Suppressor macrophage treated with lipopolysaccharide for 1 hour (primary cell): ENCODE results near the gene SAT1.
A peak's percentile ranks its signal among the peaks of the same experiment; 100 is the strongest.

Experiments
- DNase-seq, 3 donors: peaks; one replicate each; pipeline ENCODE4 v3.0.0-alpha.2; 2020 to 2022

The SAT1 gene

DNA sequence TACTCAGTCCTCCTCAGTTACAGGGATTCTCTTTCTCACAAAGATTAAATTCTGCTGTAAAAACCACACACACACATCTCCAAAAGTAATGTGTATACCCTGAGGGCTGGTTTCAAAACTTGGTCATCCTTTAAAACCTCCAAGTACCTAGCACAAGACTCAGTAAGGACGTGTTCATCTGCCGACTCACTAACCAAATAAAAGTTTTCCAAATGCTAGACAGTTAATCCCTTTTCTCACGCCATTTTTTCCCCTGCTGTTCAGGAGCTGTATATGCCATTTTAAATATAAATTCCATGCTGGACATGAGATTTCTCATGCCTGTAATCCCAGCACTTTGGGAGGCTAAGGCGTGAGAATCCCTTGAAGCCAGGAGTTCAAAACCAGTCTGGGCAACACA lies 3.9 kb upstream of the SAT1 start:
- DNase-seq: no peak

DNA sequence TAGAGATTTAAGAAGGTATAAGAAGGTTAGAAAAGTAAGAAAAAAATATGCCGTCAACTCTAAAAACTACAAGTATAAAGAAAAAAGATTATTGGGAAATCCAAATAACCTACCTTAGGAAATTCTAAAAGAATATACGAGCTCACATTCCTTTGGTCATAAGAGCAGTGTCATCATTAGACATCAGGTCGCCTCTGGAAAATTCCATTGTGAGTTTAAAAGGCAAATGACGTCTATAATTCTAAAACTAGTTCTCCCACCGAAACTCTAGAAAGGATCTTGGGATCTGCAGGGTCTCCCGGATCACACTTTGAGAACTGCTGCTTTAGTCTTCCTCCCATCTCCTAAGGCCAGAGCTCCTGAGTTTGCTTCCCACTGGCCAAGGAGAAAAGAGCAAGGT lies 518 bp upstream of the SAT1 start:
- peak in 2 of 3 donors; percentile 47 to 61 for DNase-seq

DNA sequence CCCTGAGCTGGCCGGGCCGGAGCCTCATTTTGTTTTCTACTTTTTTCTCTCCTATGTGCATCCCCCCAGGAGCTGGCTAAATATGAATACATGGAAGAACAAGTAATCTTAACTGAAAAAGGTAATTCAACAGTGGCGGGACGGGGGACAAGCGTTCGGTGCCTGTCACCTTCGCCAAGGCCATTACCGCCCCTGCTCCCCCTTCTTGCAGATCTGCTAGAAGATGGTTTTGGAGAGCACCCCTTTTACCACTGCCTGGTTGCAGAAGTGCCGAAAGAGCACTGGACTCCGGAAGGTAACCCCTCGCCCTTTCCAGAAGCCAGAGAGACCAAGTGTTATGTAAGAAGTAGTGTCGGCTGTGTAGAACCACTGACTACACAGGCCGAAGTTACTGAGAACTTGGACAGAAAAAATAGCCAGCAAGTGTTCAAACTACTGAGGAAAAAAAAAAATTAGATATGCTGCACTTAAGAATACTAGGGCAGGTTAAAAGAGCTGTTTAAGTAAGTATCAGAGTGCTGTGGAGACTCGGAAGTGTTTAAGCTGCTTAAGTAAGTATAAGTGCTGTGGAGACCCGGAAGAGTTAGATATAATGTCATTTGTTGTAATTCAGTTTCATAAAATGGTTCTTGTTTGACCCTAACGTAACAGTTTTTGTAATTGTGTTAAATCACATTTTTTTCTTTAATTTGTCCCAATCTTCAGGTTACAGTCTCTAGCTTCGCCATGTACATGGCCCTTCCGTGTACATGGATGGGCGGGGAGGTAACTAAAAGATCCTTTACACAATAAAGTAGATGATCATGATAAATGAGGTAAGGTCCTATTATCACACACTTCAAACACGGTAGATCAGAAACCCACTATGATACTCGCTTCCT lies 856 bp downstream of the SAT1 start:
- no peak for DNase-seq

DNA sequence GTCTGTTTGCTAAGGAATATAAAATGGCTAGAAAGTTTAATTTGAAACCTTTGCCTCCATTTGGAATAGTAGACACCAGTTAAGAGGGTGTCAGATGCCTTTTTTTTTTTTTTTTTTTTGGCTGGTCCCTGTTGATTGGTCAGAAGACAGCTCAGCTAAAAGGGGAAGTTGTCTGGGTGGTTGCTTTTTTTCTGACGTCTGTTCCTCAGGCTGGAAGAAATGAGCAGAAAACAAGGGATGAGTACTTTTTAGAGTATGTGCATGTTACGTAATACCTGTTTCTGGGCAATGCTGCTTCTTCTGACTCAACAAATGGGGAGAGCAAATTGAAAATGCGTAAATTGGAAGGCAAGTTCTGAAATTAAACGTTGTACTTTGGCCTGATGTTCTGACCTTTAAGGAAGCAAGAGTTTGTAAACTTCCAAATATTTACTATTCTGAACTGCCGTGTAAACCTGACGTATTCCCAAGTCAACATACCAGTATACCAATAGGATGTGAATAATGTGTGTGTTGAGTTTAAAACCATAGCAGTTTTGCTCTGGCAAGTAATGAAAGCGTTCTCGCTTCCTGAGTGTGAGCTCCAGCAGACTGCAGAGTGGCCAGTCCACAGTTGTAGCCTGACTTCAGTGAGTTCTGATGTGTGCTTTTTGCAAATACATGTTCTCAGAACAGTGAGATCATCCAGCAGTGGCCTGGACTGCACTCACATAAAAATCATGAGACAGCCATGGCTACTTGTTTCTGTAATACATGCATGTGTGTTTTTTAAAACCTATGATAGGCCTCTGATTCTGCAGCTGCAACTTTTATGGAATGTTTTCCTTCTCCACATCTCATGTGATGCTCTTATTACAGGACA lies 1.7 kb downstream of the SAT1 start:
- DNase-seq: peak; percentile 53 to 81 (median 68)

DNA sequence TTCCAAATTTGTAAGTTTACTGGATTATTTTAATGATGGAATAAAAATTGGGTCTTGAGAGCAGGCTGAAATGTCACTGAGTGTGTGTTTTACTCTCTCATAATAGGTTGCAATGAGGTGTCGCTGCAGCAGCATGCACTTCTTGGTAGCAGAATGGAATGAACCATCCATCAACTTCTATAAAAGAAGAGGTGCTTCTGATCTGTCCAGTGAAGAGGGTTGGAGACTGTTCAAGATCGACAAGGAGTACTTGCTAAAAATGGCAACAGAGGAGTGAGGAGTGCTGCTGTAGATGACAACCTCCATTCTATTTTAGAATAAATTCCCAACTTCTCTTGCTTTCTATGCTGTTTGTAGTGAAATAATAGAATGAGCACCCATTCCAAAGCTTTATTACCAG lies 2.6 kb downstream of the SAT1 start:
- peak in 1 of 3 donors; percentile 33 for DNase-seq

DNA sequence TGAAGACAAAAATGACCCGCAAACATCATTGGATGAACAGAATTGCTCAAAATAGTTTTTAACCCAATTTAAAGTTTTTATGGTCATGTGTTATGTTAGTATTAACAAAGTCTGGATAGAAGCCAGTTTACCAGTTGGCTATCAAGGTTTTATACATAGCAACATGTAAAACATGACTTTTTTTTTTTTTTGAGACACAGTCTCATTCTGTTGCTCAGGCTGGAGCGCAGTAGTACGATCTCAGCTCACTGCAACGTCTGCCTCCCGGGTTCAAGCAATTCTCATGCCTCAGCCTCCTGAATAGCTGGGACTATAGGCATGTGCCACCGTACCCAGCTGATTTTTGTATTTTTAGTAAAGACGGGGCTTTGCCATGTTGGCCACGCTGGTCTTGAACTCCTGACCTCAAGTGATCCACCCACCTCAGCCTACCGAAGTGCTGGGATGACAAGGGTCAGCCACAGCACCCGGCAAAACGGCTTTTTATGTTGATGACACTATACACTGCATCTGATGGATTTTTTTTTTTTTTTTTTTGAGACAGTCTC lies 3.4 kb downstream of the SAT1 start:
- peak; percentile 59 to 72 (median 70) for DNase-seq

DNA sequence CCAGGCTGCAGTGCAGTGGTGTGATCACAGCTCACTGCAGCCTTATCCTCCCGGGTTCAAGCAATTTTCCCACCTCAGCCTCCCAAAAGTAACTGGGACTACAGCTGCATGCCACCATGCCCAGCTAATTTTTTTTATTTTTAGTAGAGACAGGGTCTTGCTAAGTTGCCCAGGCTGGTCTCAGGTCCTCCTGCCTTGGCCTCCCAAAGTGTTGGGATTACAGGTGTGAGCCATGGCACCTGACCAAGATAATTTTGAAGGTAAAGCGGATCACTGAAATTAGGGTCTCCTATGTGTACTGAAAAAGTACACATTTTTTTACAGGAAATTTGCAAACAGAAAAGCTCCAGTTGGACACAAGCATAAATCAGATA lies 4.8 kb downstream of the SAT1 start:
- no peak for DNase-seq

DNA sequence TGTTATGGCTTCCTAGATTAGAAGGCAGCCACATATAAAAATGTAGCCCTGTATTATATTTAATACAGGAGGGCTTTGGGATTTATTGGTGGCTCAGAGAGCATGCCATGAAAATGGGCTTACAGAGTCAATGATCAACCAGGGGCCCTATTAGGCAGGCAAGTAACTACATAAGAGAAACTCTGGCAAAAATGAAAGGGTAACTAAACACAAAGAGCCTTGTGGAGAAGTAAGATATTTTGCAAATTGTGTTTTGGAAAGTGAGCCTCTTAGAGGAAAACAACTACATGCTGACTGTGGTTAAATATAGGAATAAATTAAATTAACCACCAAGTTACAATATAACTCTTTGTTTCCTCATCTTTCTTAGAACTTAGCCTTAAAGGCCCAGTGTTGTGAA lies 5.5 kb downstream of the SAT1 start:
- DNase-seq: peak in 1 of 3 donors; percentile 38

DNA sequence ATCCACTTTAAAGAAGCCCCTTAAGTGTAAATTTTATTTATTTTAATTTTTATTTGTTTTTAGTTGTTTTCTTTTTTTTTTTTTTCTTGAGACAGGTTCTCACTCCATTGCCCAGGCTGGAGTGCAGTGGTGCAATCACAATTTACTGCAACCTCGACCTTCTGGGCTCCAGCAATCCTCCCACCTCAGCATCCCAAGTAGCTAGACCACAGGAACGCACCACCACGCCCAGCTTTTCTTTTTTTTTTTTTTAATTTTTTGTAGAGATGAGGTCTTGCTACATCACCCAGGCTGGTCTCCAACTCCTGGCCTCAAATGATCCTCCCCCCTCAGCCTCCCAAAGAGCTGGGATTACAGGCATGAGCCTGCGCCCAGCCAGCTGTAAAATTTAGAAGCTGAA lies 6.0 kb downstream of the SAT1 start:
- no peak for DNase-seq

DNA sequence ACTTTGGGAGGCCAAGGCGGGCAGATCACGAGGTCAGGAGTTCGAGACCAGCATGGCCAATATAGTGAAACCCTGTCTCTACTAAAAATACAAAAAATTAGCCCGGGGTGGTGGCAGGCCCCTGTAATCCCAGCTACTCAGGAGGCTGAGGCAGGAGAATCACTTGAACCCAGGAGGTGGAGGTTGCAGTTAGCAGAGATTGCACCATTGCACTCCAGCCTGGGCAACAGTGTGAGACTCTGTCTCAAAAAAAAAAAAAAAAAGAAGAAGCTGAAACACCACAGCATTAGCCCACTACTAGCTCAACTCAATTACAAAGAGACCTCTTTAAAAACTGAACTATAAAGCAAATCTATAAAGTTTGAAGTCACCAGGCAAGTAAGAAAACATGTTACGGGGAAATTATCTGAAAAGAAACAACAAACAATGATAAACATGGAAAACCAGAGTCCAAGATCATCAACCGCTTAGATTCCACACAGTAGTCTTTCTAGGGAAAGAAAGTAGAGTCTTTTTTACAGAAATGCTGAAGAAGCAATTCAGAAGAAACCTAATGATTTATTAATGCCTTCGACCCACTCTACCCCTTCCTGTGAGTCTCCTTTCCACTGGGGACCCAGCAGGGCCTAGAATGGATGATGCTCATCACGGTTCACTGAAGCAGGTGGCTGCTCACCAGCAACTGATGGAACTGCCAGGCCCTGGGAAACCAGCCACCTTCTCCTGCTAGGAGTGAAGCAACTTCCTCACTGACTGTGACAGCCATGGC lies 6.6 kb downstream of the SAT1 start:
- no peak for DNase-seq

DNA sequence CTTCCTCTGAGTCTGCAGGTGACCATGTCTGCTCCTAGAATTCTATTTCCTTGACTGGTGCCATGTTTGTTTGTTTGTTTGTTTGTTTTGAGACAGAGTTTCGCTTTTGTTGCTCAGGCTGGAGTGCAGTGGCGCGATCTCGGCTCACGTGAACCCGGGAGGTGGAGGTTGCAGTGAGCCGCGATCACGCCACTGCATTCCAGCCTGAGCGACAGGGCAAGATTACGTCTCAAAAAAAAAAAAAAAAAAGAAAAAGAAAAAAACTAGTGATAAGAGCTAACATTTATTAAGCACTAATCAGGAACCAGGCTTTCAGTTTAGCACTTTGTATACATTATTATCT lies 7.2 kb downstream of the SAT1 start:
- no peak for DNase-seq

DNA sequence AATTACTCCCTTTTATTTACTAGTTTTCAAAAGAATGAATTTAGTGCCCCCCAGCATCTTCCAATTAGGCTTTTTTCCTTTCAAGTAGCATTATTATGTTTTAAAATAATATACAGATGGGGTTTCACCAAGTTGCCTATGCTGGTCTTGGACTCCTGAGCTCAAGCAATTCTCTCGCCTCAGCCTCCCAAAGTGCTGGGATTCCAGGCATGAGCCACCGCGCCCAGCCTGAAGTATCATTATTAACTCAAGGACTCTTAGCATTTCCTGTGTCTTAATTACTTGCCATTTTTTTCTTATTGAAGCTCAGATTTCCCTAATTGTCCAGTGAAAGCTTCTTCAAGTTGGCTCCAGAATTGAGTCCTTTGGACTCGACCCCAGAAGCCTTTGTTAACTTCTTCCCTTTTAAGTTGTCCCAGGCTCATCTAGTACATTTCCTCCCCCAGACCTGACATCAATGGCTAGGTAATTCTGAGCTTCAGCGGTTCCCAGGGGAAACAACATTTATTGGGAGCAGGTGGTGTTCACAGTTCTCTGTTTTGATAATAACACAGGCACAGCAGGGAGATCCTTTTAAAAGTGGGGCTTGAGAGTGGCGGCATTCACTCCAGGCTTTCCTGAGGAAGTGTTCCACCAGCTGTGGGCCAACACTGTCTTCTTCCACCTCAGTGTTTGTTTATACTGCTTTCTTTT lies 10.0 kb downstream of the SAT1 start:
- DNase-seq: no peak

DNA sequence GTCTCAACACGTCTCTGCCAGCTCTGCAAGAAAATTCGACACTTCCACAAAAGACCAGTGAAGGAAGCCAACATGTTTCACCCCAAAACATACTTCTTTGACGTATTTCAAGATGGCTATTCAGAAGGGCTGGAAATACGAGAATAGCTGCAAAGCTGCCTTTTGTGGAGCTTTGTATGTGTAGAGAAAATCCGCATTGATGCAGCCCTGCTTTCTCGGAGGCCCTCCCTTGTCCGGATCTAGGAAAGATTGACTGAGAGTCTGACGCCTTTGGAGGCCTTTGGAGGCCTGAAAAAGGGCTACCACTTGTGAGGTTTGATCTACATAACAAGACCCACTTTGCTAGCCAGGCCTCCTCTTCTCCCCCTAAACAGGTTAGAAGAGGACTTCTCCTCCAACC lies 12.2 kb downstream of the SAT1 start:
- DNase-seq: no peak

DNA sequence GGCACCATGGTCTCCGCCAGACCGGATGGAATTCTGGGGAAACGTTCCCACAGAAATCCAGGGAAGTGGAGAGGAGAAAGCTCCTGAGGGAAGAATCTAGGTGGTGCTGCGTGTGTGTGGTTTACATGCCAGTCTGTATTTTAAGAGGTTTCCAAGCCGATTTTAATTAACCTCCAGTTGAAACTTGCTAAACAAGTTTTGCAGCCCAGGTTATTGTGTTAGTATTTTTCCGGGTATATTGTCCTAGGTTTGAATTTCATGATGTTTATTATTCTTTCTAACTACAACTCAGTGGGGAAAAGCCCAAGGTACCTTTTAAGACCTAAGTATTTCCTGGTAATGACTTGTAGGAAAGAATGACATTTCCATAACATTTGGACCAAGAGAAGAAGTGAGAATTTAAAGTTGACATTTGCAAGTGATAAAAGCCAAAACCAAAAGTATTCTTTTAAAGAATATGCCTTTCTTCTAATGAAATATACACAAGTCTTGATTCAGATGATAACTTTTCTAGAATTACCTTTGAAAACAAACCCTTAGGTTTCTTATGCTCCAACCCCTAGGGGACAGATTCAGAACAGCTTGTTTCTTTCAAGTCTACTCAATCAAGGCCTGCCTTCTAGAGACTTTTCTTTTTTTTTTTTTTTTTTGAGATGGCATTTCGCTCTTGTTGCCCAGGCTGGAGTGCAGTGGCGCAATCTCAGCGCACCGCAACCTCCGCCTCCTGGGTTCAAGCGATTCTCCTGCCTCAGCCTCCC lies 14.6 kb downstream of the SAT1 start:
- no peak for DNase-seq

DNA sequence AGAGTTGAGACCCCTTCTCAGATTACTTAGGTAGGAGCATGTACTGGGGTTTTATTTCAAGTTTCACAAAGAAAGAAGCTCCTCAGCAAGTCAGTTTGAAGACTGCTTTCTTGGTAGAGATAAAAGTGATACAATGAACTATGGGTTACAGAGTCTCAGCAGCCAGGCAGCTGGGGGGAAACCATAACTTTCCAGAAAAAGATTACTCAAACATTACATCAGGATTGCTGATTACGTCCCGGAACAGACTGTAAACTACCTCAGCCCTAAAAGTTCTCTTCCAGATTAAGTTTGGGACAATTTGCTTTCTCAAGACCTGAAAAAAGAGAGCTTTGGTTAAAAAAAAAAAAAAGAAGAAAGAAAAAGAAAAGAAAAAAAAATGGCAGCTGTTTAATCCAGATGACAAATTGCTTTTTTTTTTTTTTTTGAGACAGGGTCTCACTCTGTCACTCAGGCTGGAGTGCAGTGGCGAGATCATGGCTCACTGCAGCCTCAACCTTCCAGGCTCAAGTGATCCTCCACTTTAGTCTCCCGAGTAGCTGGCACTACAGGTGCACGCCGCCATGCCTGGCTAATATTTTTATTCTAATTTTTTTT lies 16.6 kb downstream of the SAT1 start:
- peak; percentile 64 to 79 (median 73) for DNase-seq

DNA sequence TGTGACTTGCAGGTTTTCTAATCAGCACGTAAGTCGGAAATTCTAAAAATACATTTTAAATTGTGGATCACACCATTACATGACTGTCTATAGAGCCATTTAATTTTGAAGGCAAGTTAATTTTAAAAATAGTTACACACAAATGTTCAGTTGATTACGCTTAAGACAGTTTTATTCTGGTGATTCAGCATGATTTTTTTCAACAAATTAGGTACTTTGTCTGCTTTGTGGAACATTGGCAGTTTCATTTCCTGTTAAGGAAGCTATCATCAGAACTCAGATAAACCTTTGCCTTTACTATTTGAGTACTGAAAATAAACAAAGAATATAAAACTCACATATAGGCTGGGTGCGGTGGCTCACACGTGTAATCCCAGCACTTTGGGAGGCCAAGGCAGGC lies 19.5 kb downstream of the SAT1 start:
- peak; percentile 22 to 72 (median 56) for DNase-seq

DNA sequence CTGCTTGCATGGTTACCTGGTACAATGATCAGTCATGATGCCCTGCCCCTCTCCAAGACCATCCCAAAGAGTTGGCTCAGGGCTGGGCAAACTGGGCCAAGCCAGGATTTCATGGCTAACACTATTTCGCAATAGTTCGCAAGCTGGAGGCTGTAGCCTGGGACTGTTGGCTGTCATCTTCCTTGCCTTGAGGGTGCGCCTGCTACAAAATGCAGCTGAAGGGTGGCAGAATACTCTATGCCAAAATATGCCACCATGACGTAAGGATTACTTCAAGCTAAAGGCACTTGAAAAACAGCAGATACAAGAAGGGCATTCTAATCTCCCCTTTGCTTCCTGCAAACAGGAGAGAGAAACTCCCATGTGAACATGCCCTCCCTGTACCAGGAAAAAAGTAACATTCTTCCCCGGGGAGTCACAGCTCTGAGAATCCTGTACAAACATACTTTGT lies 21.0 kb downstream of the SAT1 start:
- no peak for DNase-seq

DNA sequence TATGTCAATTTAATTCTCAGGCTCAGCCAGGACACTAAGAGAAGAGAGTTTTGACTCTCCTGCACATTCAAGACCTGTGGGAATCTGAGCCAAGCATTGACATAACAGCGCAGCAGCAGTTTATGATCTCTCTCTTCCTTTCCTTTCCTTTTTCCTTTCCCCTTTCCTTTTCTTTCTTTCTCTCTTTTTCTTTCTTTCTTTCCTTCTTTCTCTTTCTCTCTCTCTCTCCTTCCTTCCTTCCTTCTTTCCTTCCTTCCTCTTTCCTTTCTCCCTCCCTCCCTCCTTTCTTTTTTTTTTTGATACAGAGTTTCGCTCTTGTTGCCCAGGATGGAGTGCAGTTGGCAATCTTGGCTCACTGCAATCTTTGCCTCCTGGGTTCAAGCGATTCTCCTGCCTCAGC lies 21.6 kb downstream of the SAT1 start:
- no peak for DNase-seq

DNA sequence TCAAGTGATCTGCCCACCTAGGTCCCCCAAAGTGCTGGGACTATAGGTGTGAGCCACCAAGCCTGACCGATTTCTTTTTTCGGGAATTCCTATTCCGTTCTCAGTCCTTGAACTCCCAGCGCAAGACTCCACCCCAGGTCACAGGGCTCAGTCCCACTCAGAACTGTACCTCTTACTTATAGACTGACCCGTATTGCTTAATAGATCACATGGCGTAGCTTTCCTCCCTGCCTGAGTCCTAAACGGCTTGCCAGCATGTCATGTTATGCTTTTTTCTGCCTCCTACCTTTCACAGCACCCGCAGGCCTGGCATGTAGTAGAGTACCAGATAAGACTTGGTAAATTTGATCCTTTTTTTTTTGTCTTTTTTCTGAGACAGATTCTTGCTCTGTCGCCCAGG lies 22.4 kb downstream of the SAT1 start:
- peak; percentile 53 to 65 (median 58) for DNase-seq

DNA sequence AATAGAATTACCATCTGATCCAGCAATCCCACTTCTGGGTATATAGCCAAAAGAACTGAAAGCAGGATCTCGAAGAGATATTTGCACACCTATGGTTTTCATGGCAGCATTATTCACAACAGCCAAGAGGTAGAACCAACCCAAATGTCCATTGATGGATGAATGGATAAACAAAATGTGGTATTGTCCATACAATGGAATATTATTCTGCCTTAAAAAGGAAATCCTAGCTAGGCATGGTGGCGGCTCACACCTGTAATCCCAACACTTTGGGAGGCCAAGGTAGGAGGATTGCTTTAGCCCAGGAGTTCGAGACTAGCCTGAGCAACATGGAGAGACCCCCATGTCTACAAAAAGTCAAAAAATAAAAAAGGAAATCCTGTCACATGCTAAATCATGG lies 27.3 kb downstream of the SAT1 start:
- no peak for DNase-seq

DNA sequence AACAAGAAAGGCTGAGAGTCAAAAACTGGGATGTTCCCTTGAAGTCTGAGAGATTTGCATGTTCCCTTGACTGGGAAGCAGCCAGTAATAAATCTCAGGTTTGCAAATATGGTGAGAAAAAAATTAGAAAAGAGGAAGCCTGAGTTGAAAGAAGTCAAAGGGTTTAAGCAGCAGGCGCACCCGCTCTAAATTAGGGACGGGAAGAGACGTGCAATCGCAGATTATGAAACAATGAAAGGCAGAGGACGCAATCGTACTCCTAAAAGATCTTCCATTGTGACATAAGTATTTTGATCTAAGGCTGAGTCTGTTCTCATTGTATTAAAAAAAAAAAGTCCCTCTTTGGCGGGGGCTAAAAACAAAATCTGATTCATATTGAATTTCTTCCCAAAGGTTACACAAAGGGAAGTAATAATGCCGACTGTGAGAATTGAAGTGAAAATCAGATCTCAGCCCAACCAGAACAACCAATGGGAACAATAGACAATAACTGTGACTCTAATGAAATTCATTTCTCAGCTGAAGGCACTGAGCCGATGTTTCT lies 28.2 kb downstream of the SAT1 start:
- DNase-seq: peak; percentile 82 to 93 (median 89)
